ENCODE results near the gene USP2. TPM values are rescaled to one million over a fixed set of nuclear protein-coding genes. Genes with fewer than 3 reads are reported as not detected.

USP2 gene
- total and polyA plus RNA-seq, 8 donors = 4.4 to 15.4 (median 6.6) TPM

DNA sequence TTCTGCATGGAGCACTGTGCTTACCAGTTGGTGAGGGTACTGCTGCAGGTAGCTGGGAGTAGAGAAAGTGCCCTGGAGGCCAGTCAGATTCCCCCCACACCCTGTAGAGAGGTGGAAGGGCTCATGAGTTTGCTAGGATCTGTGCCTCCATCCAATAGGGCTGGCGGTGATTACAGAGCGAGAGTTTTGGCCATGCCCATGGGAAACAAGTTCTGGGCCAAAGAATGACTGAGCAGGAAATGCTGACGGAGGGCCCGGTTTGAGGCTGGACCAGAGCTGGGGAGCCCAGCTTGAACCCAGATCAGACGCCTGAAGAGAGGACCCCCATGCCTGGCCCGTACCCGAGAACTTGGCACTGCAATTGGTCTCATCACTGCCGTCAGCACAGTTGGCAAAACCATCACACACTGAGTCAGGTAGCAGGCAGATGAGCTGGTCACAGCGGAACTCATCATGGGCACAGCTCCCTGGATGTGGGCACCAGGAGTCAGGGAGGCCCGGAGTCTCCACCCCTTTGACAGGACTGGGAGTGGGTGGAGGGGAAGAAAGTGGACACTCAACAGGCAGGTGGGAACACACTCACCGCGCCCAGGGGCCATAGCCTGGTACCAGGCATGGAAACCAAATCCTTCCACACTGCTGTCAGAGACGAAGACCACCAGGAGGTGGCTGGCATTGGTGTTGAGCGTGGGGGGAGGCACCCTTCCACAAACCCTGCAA lies 37.0 kb downstream of the USP2 start:
- 77 to 84% methylated on average over 14 of the region's 14 CpGs for WGBS, 2 donors
- ATAC-seq (no peak), DNase-seq (no peak), FAIRE-seq (no peak)
- no peaks in the 10 kb centered on the region for H3K27me3 ChIP-seq
- no peak overlapping the region for H3K4me3 ChIP-seq
- intact Hi-C loops (cut with DNase I) = no loop called here
- H3K27ac ChIP-seq = no peak overlapping the region
- TF ChIP-seq, protein P1, sequence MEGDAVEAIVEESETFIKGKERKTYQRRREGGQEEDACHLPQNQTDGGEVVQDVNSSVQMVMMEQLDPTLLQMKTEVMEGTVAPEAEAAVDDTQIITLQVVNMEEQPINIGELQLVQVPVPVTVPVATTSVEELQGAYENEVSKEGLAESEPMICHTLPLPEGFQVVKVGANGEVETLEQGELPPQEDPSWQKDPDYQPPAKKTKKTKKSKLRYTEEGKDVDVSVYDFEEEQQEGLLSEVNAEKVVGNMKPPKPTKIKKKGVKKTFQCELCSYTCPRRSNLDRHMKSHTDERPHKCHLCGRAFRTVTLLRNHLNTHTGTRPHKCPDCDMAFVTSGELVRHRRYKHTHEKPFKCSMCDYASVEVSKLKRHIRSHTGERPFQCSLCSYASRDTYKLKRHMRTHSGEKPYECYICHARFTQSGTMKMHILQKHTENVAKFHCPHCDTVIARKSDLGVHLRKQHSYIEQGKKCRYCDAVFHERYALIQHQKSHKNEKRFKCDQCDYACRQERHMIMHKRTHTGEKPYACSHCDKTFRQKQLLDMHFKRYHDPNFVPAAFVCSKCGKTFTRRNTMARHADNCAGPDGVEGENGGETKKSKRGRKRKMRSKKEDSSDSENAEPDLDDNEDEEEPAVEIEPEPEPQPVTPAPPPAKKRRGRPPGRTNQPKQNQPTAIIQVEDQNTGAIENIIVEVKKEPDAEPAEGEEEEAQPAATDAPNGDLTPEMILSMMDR (IDR thresholded peaks at IDR 0.05) = no peak
- peaks cover 4 to 13% (median 8%) of the 10 kb centered on the region in 3 donors for H3K4me1 ChIP-seq
- no peaks in the 10 kb centered on the region for H3K9me3 ChIP-seq
- H3K36me3 ChIP-seq = no peaks in the 10 kb centered on the region

DNA sequence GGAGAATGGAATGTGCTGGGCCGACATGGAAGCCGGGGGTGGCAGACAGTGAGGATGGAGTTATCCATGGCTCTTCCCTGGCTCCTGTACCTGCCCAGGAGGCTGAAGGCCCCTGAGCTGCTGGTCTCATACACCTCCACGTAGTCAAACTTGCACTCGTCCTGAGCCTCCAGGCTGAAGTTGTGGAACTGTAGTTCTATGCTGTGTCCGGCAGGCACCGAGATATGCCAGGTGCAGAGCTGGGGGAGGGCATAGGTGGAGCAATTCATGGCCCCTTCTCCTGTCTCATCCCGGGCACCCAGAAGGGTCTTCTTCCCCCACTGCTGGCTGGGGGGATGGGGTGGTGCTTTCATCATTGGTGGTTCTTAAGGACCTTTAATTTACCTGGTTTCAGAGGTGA lies 37.8 kb downstream of the USP2 start:
- TF ChIP-seq, protein P1 (IDR thresholded peaks at IDR 0.05) = no peak
- H3K4me1 ChIP-seq = peaks cover 4 to 16% (median 8%) of the 10 kb centered on the region in 3 donors
- WGBS, 2 donors = 85 to 89% methylated on average over 7 of the region's 7 CpGs
- no peaks in the 10 kb centered on the region for H3K9me3 ChIP-seq
- no peak for DNase-seq
- H3K36me3 ChIP-seq = no peaks in the 10 kb centered on the region
- no peaks in the 10 kb centered on the region for H3K27me3 ChIP-seq
- H3K4me3 ChIP-seq = no peak overlapping the region
- ATAC-seq = no peak
- FAIRE-seq = no peak
- no peak overlapping the region for H3K27ac ChIP-seq
- intact Hi-C loops (cut with DNase I) = no loop called here

DNA sequence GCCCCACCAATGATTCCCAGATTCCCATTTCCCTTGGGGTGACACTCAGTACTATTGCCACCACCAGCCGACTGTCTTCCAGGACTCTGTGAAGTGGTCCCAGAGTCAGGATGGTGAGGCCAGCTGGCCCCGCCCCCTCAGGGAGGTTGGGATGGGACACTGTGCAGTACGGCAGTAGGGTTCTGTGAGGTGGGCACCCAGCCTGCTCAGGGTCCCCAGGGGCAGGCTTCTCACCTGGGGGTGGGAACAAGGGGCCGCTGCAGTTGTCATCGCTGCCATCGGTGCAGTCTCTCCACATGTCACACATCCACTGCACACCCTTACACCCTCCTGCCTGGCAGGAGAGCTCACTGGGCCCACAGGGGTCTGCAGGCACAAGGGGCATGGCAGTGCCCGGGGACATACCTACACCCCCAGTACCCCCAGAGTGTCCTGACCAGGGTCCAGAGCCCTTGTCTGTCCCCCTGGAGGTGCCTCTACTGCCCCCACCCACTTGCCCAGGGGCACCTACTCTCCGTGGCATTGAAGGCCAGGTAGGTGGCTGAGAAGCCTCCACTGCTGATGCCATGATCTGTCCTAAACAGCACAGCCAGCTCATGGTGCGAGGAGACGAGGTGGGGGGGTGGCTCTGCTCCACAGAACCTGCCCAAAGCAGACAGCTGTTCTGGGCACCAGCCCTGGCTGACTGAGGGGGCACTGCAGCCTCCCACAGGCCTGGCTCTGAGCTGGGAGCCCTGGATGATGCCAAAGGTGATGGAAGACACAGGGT lies 38.9 kb downstream of the USP2 start:
- no peaks in the 10 kb centered on the region for H3K9me3 ChIP-seq
- H3K4me1 ChIP-seq = peaks cover 4 to 16% (median 8%) of the 10 kb centered on the region in 3 donors
- H3K27ac ChIP-seq = no peak overlapping the region
- no peak for ATAC-seq
- 78 to 84% methylated on average over 8 to 10 of the region's 10 CpGs for WGBS, 2 donors
- H3K27me3 ChIP-seq = no peaks in the 10 kb centered on the region
- intact Hi-C loops (cut with DNase I) = no loop called here
- no peak overlapping the region for H3K4me3 ChIP-seq
- no peaks in the 10 kb centered on the region for H3K36me3 ChIP-seq
- TF ChIP-seq, protein P1 (IDR thresholded peaks at IDR 0.05) = no peak
- no peak for FAIRE-seq
- no peak for DNase-seq

DNA sequence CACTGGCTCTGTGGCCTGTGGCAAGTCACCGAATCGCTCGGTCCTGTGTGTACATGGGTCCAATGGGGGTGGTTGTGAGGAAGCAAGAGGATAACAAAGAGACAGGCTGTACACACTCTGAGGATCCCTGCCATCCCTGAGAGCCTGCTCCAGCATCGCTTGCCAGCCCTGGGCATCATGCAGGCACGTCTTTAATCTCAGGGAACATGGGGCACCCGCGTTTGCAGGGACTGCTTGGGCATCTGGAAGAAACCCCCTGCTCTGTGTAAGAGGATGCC lies 39.5 kb downstream of the USP2 start:
- intact Hi-C loops (cut with DNase I) = no loop called here

More for the DNA sequence above, 39.5 kb downstream of the USP2 start:
- no peak for DNase-seq
- no peaks in the 10 kb centered on the region for H3K36me3 ChIP-seq
- H3K9me3 ChIP-seq = no peaks in the 10 kb centered on the region
- TF ChIP-seq, protein P1 (IDR thresholded peaks at IDR 0.05) = no peak
- no peaks in the 10 kb centered on the region for H3K27me3 ChIP-seq
- no peak overlapping the region for H3K4me3 ChIP-seq
- H3K4me1 ChIP-seq = peaks cover 4 to 16% (median 8%) of the 10 kb centered on the region in 3 donors
- FAIRE-seq = no peak
- H3K27ac ChIP-seq = no peak overlapping the region
- no peak for ATAC-seq
- WGBS, 2 donors = 64 to 77% methylated on average over 7 of the region's 7 CpGs
